ENCODE data around the gene USP50. TPM values are rescaled to one million over a fixed set of nuclear protein-coding genes. Genes with fewer than 3 reads are reported as not detected.
"Not testable (repeated sequence)": the region's sequence is repeated elsewhere in the genome, so short reads cannot be mapped to it uniquely, and the experiment has no call there.

The USP50 gene
- total RNA-seq, 1 donor from 2014 or later: not detected

DNA sequence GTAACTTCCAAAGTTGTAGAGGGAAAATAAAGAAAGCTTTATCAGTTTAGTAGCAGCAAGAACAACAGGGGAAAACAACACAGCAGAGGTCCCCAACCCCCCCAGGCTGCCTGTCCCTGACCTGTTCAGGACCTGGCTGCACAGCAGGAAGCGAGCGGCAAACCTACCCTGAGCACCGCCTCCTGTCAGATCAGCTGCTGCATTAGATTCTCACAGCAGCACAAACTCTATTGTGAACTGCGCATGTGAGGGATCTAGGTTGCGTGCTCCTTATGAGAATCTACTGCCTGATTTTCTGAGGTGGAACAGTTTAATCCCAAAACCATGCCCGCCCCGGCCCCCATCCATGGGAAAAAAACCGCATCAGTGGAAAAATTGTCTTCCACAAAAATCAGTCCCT lies 40.3 kb downstream of the USP50 start:
- Histone ChIP-seq H3K4me1 (peaks cover 8% of the 10 kb centered on the region), H3K27ac (no peak overlapping the region), H3K27me3 (no peaks in the 10 kb centered on the region), H4K20me1 (ENCODE audit: low read depth) (peaks cover 4% of the 10 kb centered on the region), H3F3A (ENCODE audit: low read depth) (no peaks in the 10 kb centered on the region), H3K79me2 (ENCODE audit: low read depth) (no peaks in the 10 kb centered on the region), H3K4me2 (peak overlapping the region; percentile 49), H2AFZ (replicated peaks) (no peak overlapping the region), H3K9me3 (ENCODE audit: low read depth) (no peaks in the 10 kb centered on the region), H3K9ac (no peak overlapping the region), H3K36me3 (no peaks in the 10 kb centered on the region), H3K4me3 (no peak overlapping the region)
- DNase-seq (ENCODE audit: low spot score): peak; percentile 62
- TF ChIP-seq EZH2 (IDR thresholded peaks at IDR 0.05) (no peak), EZH2phosphoT487 (IDR thresholded peaks at IDR 0.05) (no peak)
- TF ChIP-seq, protein P1, sequence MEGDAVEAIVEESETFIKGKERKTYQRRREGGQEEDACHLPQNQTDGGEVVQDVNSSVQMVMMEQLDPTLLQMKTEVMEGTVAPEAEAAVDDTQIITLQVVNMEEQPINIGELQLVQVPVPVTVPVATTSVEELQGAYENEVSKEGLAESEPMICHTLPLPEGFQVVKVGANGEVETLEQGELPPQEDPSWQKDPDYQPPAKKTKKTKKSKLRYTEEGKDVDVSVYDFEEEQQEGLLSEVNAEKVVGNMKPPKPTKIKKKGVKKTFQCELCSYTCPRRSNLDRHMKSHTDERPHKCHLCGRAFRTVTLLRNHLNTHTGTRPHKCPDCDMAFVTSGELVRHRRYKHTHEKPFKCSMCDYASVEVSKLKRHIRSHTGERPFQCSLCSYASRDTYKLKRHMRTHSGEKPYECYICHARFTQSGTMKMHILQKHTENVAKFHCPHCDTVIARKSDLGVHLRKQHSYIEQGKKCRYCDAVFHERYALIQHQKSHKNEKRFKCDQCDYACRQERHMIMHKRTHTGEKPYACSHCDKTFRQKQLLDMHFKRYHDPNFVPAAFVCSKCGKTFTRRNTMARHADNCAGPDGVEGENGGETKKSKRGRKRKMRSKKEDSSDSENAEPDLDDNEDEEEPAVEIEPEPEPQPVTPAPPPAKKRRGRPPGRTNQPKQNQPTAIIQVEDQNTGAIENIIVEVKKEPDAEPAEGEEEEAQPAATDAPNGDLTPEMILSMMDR (IDR thresholded peaks at IDR 0.05): no peak
- Mint-ChIP-seq H3K9me3 (no peaks in the 10 kb centered on the region), H3K27ac (no peak overlapping the region), H3K4me3 (no peak overlapping the region), H3K27me3 (ENCODE audit: insufficient read depth, low read depth) (no peaks in the 10 kb centered on the region), H3K4me1 (peaks cover 9% of the 10 kb centered on the region), H3K36me3 (peaks cover 5% of the 10 kb centered on the region)

- peak overlapping the region; percentile 49 for H3K4me2 ChIP-seq
- H3K9ac ChIP-seq; H3K36me3 Mint-ChIP-seq; H3K4me3 Mint-ChIP-seq; H3K27ac ChIP-seq; H3K4me1 Mint-ChIP-seq; H3K9me3 ChIP-seq (ENCODE audit: low read depth); H3K27me3 ChIP-seq; H3K4me3 ChIP-seq; H3K27ac Mint-ChIP-seq; H3K79me2 ChIP-seq (ENCODE audit: low read depth); H3K36me3 ChIP-seq; H3K27me3 Mint-ChIP-seq (ENCODE audit: insufficient read depth, low read depth); H3K9me3 Mint-ChIP-seq; DNase-seq (ENCODE audit: low spot score); H2AFZ ChIP-seq (replicated peaks); H3K4me1 ChIP-seq; H3F3A ChIP-seq (ENCODE audit: low read depth); H4K20me1 ChIP-seq (ENCODE audit: low read depth): not testable (repeated sequence)
Observed at GRCh38 chr15:50505656-50506055, 40.8 kb downstream of the USP50 start.

- Histone ChIP-seq H4K20me1 (ENCODE audit: low read depth) (peaks cover 4% of the 10 kb centered on the region), H3K4me3 (no peak overlapping the region), H3K9me3 (ENCODE audit: low read depth) (no peaks in the 10 kb centered on the region), H2AFZ (replicated peaks) (no peak overlapping the region), H3K4me2 (no peak overlapping the region), H3K27ac (no peak overlapping the region), H3K4me1 (peaks cover 8% of the 10 kb centered on the region), H3K36me3 (peaks cover 18% of the 10 kb centered on the region), H3K79me2 (ENCODE audit: low read depth) (no peaks in the 10 kb centered on the region), H3K9ac (no peak overlapping the region), H3F3A (ENCODE audit: low read depth) (no peaks in the 10 kb centered on the region), H3K27me3 (no peaks in the 10 kb centered on the region)
- no peak for TF ChIP-seq EZH2phosphoT487 (IDR thresholded peaks at IDR 0.05)
- TF ChIP-seq, protein P1 (IDR thresholded peaks at IDR 0.05): no peak
- no peak for TF ChIP-seq EZH2 (IDR thresholded peaks at IDR 0.05)
- Mint-ChIP-seq H3K4me1 (peaks cover 9% of the 10 kb centered on the region), H3K27me3 (ENCODE audit: insufficient read depth, low read depth) (no peaks in the 10 kb centered on the region), H3K4me3 (no peak overlapping the region), H3K9me3 (no peaks in the 10 kb centered on the region), H3K27ac (no peak overlapping the region), H3K36me3 (peaks cover 18% of the 10 kb centered on the region)
- peak; percentile 2 for DNase-seq (ENCODE audit: low spot score)
Observed at GRCh38 chr15:50503144-50503543, 43.3 kb downstream of the USP50 start.

DNA sequence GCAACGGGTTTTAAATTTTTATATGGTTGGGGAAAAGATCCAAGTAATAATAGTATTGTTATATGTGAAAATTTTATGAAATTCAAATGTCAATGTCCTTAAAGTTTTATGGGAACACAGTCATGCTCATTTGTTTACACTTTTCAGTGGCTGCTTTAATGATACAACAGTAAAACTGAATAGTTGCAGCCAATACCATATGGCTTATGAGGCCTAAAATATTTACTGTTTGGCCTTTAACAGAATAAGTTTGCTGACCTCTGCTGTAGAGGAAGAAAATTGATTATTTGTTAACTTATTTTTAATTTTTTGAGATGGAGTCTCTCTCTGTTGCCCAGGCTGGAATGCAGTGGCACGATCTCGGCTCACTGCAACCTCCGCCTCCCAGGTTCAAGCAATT lies 44.7 kb downstream of the USP50 start:
- Histone ChIP-seq H3K4me3 (no peak overlapping the region), H3F3A (ENCODE audit: low read depth) (no peaks in the 10 kb centered on the region), H3K4me1 (peaks cover 8% of the 10 kb centered on the region), H2AFZ (replicated peaks) (no peak overlapping the region), H3K9ac (no peak overlapping the region), H3K36me3 (peaks cover 24% of the 10 kb centered on the region), H3K4me2 (no peak overlapping the region), H3K79me2 (ENCODE audit: low read depth) (no peaks in the 10 kb centered on the region), H3K27me3 (no peaks in the 10 kb centered on the region), H3K27ac (no peak overlapping the region), H3K9me3 (ENCODE audit: low read depth) (no peaks in the 10 kb centered on the region), H4K20me1 (ENCODE audit: low read depth) (peaks cover 4% of the 10 kb centered on the region)
- DNase-seq (ENCODE audit: low spot score): no peak
- H3K9me3 Mint-ChIP-seq: no peaks in the 10 kb centered on the region
- H3K4me1 Mint-ChIP-seq: peaks cover 9% of the 10 kb centered on the region
- H3K36me3 Mint-ChIP-seq: peaks cover 18% of the 10 kb centered on the region
- no peak for TF ChIP-seq EZH2phosphoT487 (IDR thresholded peaks at IDR 0.05)
- TF ChIP-seq, protein P1 (IDR thresholded peaks at IDR 0.05): no peak
- H3K27me3 Mint-ChIP-seq (ENCODE audit: insufficient read depth, low read depth): no peaks in the 10 kb centered on the region
- no peak overlapping the region for H3K27ac Mint-ChIP-seq
- no peak overlapping the region for H3K4me3 Mint-ChIP-seq
